ENCODE measurements around the gene ZNF24. TPM values are rescaled to one million over a fixed set of nuclear protein-coding genes. Genes with fewer than 3 reads are reported as not detected.

The ZNF24 gene
- total RNA-seq, 1 donor from 2014 or later, result 11.5 TPM

GRCh38 chr18:35283923-35284794 is 60.1 kb downstream of the ZNF24 start:
- Histone ChIP-seq H3K4me3 (no peak overlapping the region), H3K27ac (no peak overlapping the region), H3K9me3 (peaks cover 0 to 5% of the 10 kb centered on the region in 2 donors), H3K27me3 (no peaks in the 10 kb centered on the region), H3K4me1 (no peaks in the 10 kb centered on the region), H3K36me3 (peaks cover 3 to 19% of the 10 kb centered on the region in 2 donors)
- intact Hi-C loops (cut with DNase I), result no loop called here
- DNase-seq (ENCODE audit: low spot score in 2 of 2), result no peak
- no peak for TF ChIP-seq CTCF (IDR thresholded peaks at IDR 0.05)

- H3K9me3 ChIP-seq, result peaks cover 0 to 5% of the 10 kb centered on the region in 2 donors
Observed at GRCh38 chr18:35282353-35282752, 61.9 kb downstream of the ZNF24 start.

More at GRCh38 chr18:35282353-35282752, 61.9 kb downstream of the ZNF24 start:
- Histone ChIP-seq H3K4me1 (no peaks in the 10 kb centered on the region), H3K27me3 (no peaks in the 10 kb centered on the region), H3K4me3 (no peak overlapping the region), H3K27ac (no peak overlapping the region), H3K36me3 (peaks cover 3 to 19% of the 10 kb centered on the region in 2 donors)
- intact Hi-C loops (cut with DNase I), result no loop called here
- no peak for TF ChIP-seq CTCF (IDR thresholded peaks at IDR 0.05)
- DNase-seq (ENCODE audit: low spot score in 2 of 2), result no peak

Other genes starting within 250 kb of the ZNF24 start
- 13.9 TPM for gene ZNF397, start 103.4 kb downstream of the ZNF24 start, total RNA-seq
- 7.5 TPM for gene ZSCAN30, start 54.2 kb downstream of the ZNF24 start, total RNA-seq
- gene ZNF396, start 32.9 kb upstream of the ZNF24 start, total RNA-seq, result 0.21 TPM
- 11.2 TPM for gene INO80C, start 153.5 kb upstream of the ZNF24 start, total RNA-seq
- gene GALNT1, start 237.3 kb upstream of the ZNF24 start, total RNA-seq, result 37.5 TPM